ENCODE results near the gene TAF11L8.

GRCh38 chr5:17620627-17621026, 29.9 kb upstream of the TAF11L8 start:
- TF ChIP-seq RAD21 (IDR thresholded peaks at IDR 0.05; ENCODE audit: low read depth) (no peak), TAF1 (IDR thresholded peaks at IDR 0.05; ENCODE audit: low read depth) (no peak), EP300 (IDR thresholded peaks at IDR 0.05; ENCODE audit: borderline replicate concordance) (no peak), FOXM1 (IDR thresholded peaks at IDR 0.05; ENCODE audit: borderline replicate concordance, low read depth) (no peak), TCF12 (IDR thresholded peaks at IDR 0.05; ENCODE audit: low read depth) (no peak), YY1 (IDR thresholded peaks at IDR 0.05; ENCODE audit: low read depth) (no peak), TEAD4 (IDR thresholded peaks at IDR 0.05) (no peak)
- TF ChIP-seq, protein P1, sequence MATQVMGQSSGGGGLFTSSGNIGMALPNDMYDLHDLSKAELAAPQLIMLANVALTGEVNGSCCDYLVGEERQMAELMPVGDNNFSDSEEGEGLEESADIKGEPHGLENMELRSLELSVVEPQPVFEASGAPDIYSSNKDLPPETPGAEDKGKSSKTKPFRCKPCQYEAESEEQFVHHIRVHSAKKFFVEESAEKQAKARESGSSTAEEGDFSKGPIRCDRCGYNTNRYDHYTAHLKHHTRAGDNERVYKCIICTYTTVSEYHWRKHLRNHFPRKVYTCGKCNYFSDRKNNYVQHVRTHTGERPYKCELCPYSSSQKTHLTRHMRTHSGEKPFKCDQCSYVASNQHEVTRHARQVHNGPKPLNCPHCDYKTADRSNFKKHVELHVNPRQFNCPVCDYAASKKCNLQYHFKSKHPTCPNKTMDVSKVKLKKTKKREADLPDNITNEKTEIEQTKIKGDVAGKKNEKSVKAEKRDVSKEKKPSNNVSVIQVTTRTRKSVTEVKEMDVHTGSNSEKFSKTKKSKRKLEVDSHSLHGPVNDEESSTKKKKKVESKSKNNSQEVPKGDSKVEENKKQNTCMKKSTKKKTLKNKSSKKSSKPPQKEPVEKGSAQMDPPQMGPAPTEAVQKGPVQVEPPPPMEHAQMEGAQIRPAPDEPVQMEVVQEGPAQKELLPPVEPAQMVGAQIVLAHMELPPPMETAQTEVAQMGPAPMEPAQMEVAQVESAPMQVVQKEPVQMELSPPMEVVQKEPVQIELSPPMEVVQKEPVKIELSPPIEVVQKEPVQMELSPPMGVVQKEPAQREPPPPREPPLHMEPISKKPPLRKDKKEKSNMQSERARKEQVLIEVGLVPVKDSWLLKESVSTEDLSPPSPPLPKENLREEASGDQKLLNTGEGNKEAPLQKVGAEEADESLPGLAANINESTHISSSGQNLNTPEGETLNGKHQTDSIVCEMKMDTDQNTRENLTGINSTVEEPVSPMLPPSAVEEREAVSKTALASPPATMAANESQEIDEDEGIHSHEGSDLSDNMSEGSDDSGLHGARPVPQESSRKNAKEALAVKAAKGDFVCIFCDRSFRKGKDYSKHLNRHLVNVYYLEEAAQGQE (IDR thresholded peaks at IDR 0.05; ENCODE audit: low read depth): no peak
- TF ChIP-seq, protein P2, sequence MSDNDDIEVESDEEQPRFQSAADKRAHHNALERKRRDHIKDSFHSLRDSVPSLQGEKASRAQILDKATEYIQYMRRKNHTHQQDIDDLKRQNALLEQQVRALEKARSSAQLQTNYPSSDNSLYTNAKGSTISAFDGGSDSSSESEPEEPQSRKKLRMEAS (IDR thresholded peaks at IDR 0.05): no peak

All from Ishikawa (cell line).